GM12878 (cell line): Measurements from ENCODE around the gene CPLANE2. TPM values are rescaled to one million over a fixed set of nuclear protein-coding genes. Genes with fewer than 3 reads are reported as not detected.

Experiments
- ATAC-seq: fragments of 200-7000 bp; cut with Tn5 transposase; 3 replicates; pipeline ENCODE4 v1.9.1; 2020; ENCODE audit warnings: mild to moderate bottlenecking, moderate library complexity
- BruUV-seq: library from RNA; stranded (reverse); fragments of 400-500 nt; replicated peaks from 2 replicates; lab custom pipeline; 2021; lab: Mats Ljungman, UMichigan
- CTCF ChIA-PET: fragments of 300-600 bp; sonication (Branson Sonifier 250); formaldehyde crosslinking; extraction: SDS; loops from one replicate; lab custom pipeline; 2021; ENCODE audit warnings: inconsistent platforms; lab: Yijun Ruan, JAX
- POLR2A ChIA-PET: fragments of 350-600 bp; formaldehyde crosslinking; extraction: SDS; loops from one replicate; lab custom pipeline; 2021; ENCODE audit warnings: inconsistent platforms; lab: Charles Lee
- RAD21 ChIA-PET: fragments of 300-600 bp; sonication (Branson Sonifier 250); formaldehyde crosslinking; loops from one replicate; lab custom pipeline; 2023; ENCODE audit warnings: antibody characterized with exemption; ENCODE audit not compliant: unreplicated experiment; lab: Charles Lee
- SMC1A ChIA-PET: fragments of 300-600 bp; sonication (Branson Sonifier 250); formaldehyde crosslinking; loops from one replicate; lab custom pipeline; 2023; ENCODE audit not compliant: unreplicated experiment, uncharacterized antibody; lab: Charles Lee
- DNase-seq: peaks from one replicate; pipeline ENCODE4 v3.0.0-alpha.2; 2011; ENCODE audit warnings: low read depth, low spot score
- FAIRE-seq: peaks from 3 replicates; lab custom pipeline; 2011; peaks lifted over from hg19 to GRCh38; lab: Jason Lieb, UNC
- H2AFZ ChIP-seq: 2 replicates; pipeline ENCODE4 v1.6.0; 2011; ENCODE audit warnings: low read depth, low read length, control low read depth; ENCODE audit not compliant: control insufficient read depth
- H3K27ac ChIP-seq: 2 replicates; pipeline ENCODE4 v1.5.1; 2011; ENCODE audit warnings: control low read depth; ENCODE audit not compliant: control insufficient read depth, insufficient read depth
- H3K27me3 ChIP-seq, 2 experiments: replicated peaks in 1 of 2; 2 replicates each; pipeline versions ENCODE4 v1.6.0 to v1.6.1; 2011; ENCODE audit warnings: low read length in 1 of 2; ENCODE audit not compliant: control insufficient read depth in 2 of 2, insufficient read depth in 2 of 2
- H3K36me3 ChIP-seq, 2 experiments: 2 replicates each; pipeline ENCODE4 v1.5.1; 2011; ENCODE audit warnings: low read length in 1 of 2; ENCODE audit not compliant: control insufficient read depth in 2 of 2, insufficient read depth in 2 of 2
- H3K4me1 ChIP-seq: 2 replicates; pipeline ENCODE4 v1.6.1; 2011; ENCODE audit warnings: mild to moderate bottlenecking, low read length, moderate library complexity, mixed read lengths; ENCODE audit not compliant: control insufficient read depth, insufficient read depth
- H3K4me2 ChIP-seq: 2 replicates; pipeline ENCODE4 v1.6.0; 2011; ENCODE audit warnings: control low read depth; ENCODE audit not compliant: control insufficient read depth, insufficient read depth
- H3K4me3 ChIP-seq: fragments of 200-600 bp; sonication (generic); 2 replicates; pipeline ENCODE4 v1.5.1; 2016
- H3K79me2 ChIP-seq: 2 replicates; pipeline ENCODE4 v1.6.0; 2011; ENCODE audit warnings: low read length; ENCODE audit not compliant: control insufficient read depth, insufficient read depth
- H3K9ac ChIP-seq: 2 replicates; pipeline ENCODE4 v1.8.0; 2011; ENCODE audit warnings: low read length, control low read depth, mixed read lengths; ENCODE audit not compliant: control insufficient read depth, insufficient read depth
- H3K9me3 ChIP-seq: replicated peaks from 3 replicates; pipeline ENCODE4 v1.5.1; 2011; ENCODE audit warnings: mild to moderate bottlenecking, low read length; ENCODE audit not compliant: control insufficient read depth, insufficient read depth
- H4K20me1 ChIP-seq: 2 replicates; pipeline ENCODE4 v1.6.0; 2011; ENCODE audit not compliant: control insufficient read depth, insufficient read depth
- CHD1 ChIP-seq: IDR thresholded peaks from 2 replicates; pipeline ENCODE4 v1.6.1; 2012; ENCODE audit warnings: low read depth, low read length, improper control_type of control experiment
- CHD2 ChIP-seq: IDR thresholded peaks from 2 replicates; pipeline ENCODE4 v1.6.1; 2011; ENCODE audit warnings: low read depth, low read length, improper control_type of control experiment, borderline replicate concordance
- EED ChIP-seq: sonication (generic); IDR thresholded peaks from 2 replicates; pipeline ENCODE4 v1.6.1; 2016; ENCODE audit warnings: antibody characterized with exemption, low read depth
- EGR1 ChIP-seq, 2 experiments: IDR thresholded peaks; 1 replicate in 1 of 2; 2 replicates in 1 of 2; pipeline ENCODE4 v1.6.1; 2011 to 2012; ENCODE audit warnings: low read depth in 2 of 2, low read length in 2 of 2, borderline replicate concordance in 1 of 2, mild to moderate bottlenecking in 1 of 2, moderate library complexity in 1 of 2
- EZH2 ChIP-seq: IDR thresholded peaks from 2 replicates; pipeline ENCODE4 v1.6.1; 2012; ENCODE audit warnings: low read depth, mild to moderate bottlenecking, control low read depth, inconsistent platforms, low read length, borderline replicate concordance; ENCODE audit not compliant: control insufficient read depth
- FOS ChIP-seq: IDR thresholded peaks from 3 replicates; pipeline ENCODE4 v1.6.1; 2011; ENCODE audit warnings: borderline replicate concordance; ENCODE audit not compliant: insufficient read length; ENCODE audit errors: extremely low read depth
- FOXM1 ChIP-seq: IDR thresholded peaks from 2 replicates; pipeline ENCODE4 v1.6.1; 2012; ENCODE audit warnings: low read depth, mild to moderate bottlenecking, inconsistent platforms, low read length, moderate library complexity
- NKRF ChIP-seq: fragments of 450-650 bp; conservative IDR thresholded peaks from 2 replicates; pipeline ENCODE4 v1.6.1; 2017; ENCODE audit warnings: mild to moderate bottlenecking, moderate library complexity
- NR2C2 ChIP-seq: IDR thresholded peaks from 2 replicates; pipeline ENCODE4 v1.6.1; 2011; ENCODE audit warnings: borderline replicate concordance, low read depth; ENCODE audit not compliant: control insufficient read depth, insufficient read length
- NR2F1 ChIP-seq: fragments of 450-650 bp; conservative IDR thresholded peaks from 2 replicates; pipeline ENCODE4 v1.6.1; 2017; ENCODE audit warnings: mild to moderate bottlenecking
- RBBP5 ChIP-seq: fragments of 200-600 bp; sonication (generic); conservative IDR thresholded peaks from 2 replicates; pipeline ENCODE4 v1.6.1; 2016
- SMC3 ChIP-seq: IDR thresholded peaks from 2 replicates; pipeline ENCODE4 v1.6.1; 2011; ENCODE audit warnings: low read length, improper control_type of control experiment, borderline replicate concordance
- SPI1 ChIP-seq: IDR thresholded peaks from 2 replicates; pipeline ENCODE4 v1.6.1; 2011; ENCODE audit warnings: low read depth, mild to moderate bottlenecking, low read length, moderate library complexity, borderline replicate concordance; ENCODE audit not compliant: insufficient read depth
- SREBF1 ChIP-seq: IDR thresholded peaks from 2 replicates; pipeline ENCODE4 v1.6.1; 2012; ENCODE audit warnings: mild to moderate bottlenecking, low read length
- TAF1 ChIP-seq: IDR thresholded peaks from 2 replicates; pipeline ENCODE4 v1.6.1; 2011; ENCODE audit warnings: mild to moderate bottlenecking, low read depth, low read length, borderline replicate concordance
- ZNF687 ChIP-seq: fragments of 450-650 bp; IDR thresholded peaks from 2 replicates; pipeline ENCODE4 v1.6.1; 2017; ENCODE audit warnings: mild to moderate bottlenecking, moderate library complexity
- WGBS: methylation state at CpG from one replicate; pipeline ENCODE4 v1.1.6; 2016; ENCODE audit warnings: low lambda C conversion rate; ENCODE audit not compliant: insufficient replicate concordance, insufficient coverage; ENCODE audit errors: missing lambda C conversion rate; 5-methylcytosine and 5-hydroxymethylcytosine counted together
- in situ Hi-C: fragments of 300-500 bp; cut with MboI; formaldehyde crosslinking; loops from 9 replicates; pipeline ENCODE4 v1.14.3; 2018; ENCODE audit warnings: mixed read lengths
- intact Hi-C: fragments of 100-400 bp; cut with micrococcal nuclease; formaldehyde crosslinking; loops from one replicate; pipeline ENCODE4 v1.14.2; 2022; ENCODE audit not compliant: unreplicated experiment
- polyA plus RNA-seq, 11 experiments: library from polyadenylated mRNA; depleted of rRNA in 4 of 11; unstranded in 6 of 11; stranded (reverse) in 5 of 11; fragments of >200 nt; fragmentation: Nextera tagmentation in 4 of 11; fragmentation: Illumina TruSeq in 1 of 11; extraction: Ambion mirVana in 4 of 11; extraction: Trizol in 1 of 11; gene quantifications; 1 replicate in 1 of 11; 2 replicates in 10 of 11; pipeline versions ENCODE4 v1.2.1 to v1.2.3, GENCODE V29; 2011 to 2016; ENCODE audit warnings: inconsistent platforms in 2 of 11, missing spikeins in 2 of 11, low read depth in 1 of 11
- total RNA-seq, 4 experiments: library from RNA; depleted of rRNA in 3 of 4; stranded (reverse); fragments of >200 nt in 3 of 4; fragmentation: Illumina TruSeq in 1 of 4; extraction: Trizol in 1 of 4; gene quantifications; 2 replicates each; pipeline versions ENCODE4 v1.2.1 to v1.2.3, GENCODE V29; 2013 to 2021
- TF ChIP-seq, protein P1 (sequence below): fragments of 450-650 bp; IDR thresholded peaks from 2 replicates; pipeline ENCODE4 v1.6.1; 2016; ENCODE audit warnings: mild to moderate bottlenecking

The CPLANE2 gene
- total and polyA plus RNA-seq, 10 of the 15 experiments (the other 5 are each of a cell fraction or from before 2014, with no cell fraction given): 0.09 to 4.5 (median 2.3) TPM; not detected in 1

DNA sequence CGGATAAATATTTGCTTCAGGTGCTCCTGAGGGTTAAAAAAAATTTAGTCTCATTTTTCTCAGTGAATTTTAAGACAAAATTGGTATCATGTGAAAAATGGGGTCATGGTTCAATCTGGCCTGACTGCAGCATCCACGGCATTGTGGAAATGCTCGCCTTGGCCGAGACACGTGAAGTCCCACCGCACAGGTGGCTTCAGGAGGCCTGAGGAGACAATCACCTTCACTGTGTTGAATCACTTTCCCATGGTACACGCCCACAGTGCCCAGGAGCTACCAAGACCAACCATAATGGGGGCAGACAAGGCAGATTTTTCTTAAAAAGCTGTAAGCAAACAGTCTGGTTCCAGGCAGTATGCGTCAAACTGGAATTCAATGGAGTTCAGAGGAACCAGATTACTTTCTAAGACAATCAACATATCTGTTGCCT lies 11.0 kb upstream of the CPLANE2 start:
- RAD21 ChIA-PET: interaction anchor here (0.9 to 1.3 kb wide), 3 partner anchors 30 to 171 kb away, joined by 3 to 8 read pairs (median 3); no protein-coding TSS in a partner anchor
- CTCF ChIA-PET: interaction anchor here (1.5 to 3.4 kb wide), 4 partner anchors 61 to 168 kb away, joined by 4 to 27 read pairs (median 14); no protein-coding TSS in a partner anchor
- Histone ChIP-seq H3K4me1 (peaks cover 20% of the 10 kb centered on the region), H3K36me3 (peaks cover 10 to 12% of the 10 kb centered on the region in 2 experiments; a peak in 3 of 4 replicates), H2AFZ (no peak overlapping the region), H4K20me1 (no peaks in the 10 kb centered on the region), H3K9me3 (no peaks in the 10 kb centered on the region), H3K27ac (no peak overlapping the region), H3K79me2 (no peaks in the 10 kb centered on the region), H3K4me3 (no peak overlapping the region), H3K27me3 (no peaks in the 10 kb centered on the region), H3K9ac (no peak overlapping the region), H3K4me2 (no peak overlapping the region)
- 97% methylated on average over 8 of the region's 8 CpGs for WGBS
- POLR2A ChIA-PET: interaction anchor here (0.5 to 0.7 kb wide), 2 partner anchors 31 to 136 kb away, joined by 3 to 5 read pairs; no protein-coding TSS in a partner anchor
- no peak for ATAC-seq
- in situ Hi-C loops: no loop called here
- no peak for DNase-seq
- no peak for FAIRE-seq
- no TSS peak for BruUV-seq
- intact Hi-C loops: loop anchor here (5.0 kb wide), 1 partner anchor 114 kb away; no protein-coding TSS in a partner anchor
- SMC1A ChIA-PET: interaction anchor here (1.0 to 3.1 kb wide), 6 partner anchors 10 to 168 kb away, joined by 3 to 16 read pairs (median 4); partner anchors contain the start of gene CPLANE2
- TF ChIP-seq NKRF (no peak), EZH2 (no peak), RBBP5 (no peak), CHD2 (no peak), TAF1 (no peak), CHD1 (no peak), NR2C2 (no peak), FOXM1 (no peak), NR2F1 (no peak), SMC3 (no peak), FOS (no peak), SPI1 (no peak), ZNF687 (no peak), SREBF1 (no peak), EGR1 (IDR thresholded peaks at IDR 0.05; ENCODE audit: borderline replicate concordance in 1 of 2, low read depth in 2 of 2, low read length in 2 of 2) (no peak), EED (no peak)
- TF ChIP-seq, protein P1, sequence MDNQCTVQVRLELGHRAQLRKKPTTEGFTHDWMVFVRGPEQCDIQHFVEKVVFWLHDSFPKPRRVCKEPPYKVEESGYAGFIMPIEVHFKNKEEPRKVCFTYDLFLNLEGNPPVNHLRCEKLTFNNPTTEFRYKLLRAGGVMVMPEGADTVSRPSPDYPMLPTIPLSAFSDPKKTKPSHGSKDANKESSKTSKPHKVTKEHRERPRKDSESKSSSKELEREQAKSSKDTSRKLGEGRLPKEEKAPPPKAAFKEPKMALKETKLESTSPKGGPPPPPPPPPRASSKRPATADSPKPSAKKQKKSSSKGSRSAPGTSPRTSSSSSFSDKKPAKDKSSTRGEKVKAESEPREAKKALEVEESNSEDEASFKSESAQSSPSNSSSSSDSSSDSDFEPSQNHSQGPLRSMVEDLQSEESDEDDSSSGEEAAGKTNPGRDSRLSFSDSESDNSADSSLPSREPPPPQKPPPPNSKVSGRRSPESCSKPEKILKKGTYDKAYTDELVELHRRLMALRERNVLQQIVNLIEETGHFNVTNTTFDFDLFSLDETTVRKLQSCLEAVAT: no peak
